GM21786 (cell line): Measurements from ENCODE around the gene MIPEP.
A peak's percentile ranks its signal among the peaks of the same experiment; 100 is the strongest.
"Not testable (repeated sequence)": the region's sequence is repeated elsewhere in the genome, so short reads cannot be mapped to it uniquely, and the experiment has no call there.

ENCODE experiments used
- ATAC-seq: cut with Tn5 transposase; IDR thresholded peaks from one replicate; pipeline ENCODE4 v1.9.1; 2021; ENCODE audit not compliant: unreplicated experiment

The MIPEP gene

DNA sequence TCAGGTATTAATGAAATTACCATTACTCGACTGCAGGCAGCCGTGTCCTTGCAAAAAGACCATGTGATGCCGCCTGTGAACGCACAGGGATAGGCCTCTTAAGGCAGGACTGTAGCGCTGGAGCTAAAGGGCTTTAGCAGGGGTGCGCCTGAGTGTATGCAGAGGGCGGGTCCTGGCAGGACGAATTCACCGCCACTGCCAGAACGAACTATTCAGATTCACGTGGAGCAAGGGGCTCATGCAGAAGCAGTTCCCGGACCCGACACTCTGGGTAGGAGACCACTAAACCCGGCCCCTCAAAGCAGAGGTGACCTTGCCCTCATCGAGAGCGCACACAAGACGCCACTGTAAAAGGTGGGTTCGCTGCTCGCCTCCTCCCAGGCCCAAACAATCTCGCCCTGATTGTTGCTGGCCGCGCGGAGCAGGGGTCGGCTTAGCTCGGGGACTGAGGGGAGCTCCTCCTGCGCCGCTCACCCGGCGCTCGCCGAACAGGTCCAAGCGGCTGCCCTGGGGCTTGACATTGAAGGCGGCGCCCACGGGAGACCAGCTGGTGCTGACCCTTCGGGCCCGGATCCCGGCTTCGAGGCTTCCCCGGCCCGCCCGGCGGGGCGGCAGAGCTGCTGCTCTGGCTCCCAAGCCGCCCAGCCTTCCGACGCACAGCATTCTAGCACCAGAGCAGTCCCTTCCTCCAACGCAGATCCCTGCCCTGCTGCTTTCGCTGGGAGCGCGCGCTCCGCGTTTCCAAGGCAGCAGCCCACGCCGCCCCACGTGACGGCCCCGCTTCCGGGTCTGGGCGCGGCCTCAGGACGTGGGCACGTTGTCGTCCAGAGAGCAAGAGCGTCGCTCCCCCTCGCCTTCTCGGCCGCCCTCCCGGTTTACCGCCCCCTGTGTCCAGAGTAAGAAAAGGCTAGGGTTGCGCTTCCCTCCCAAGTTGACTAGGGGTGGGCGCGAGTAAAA lies at the start of gene MIPEP:
TSS of gene MIPEP (minus strand) at position 743 of the 957 bp plus-strand sequence. CDS start at position 663, 80 bp downstream.
- peak; percentile 94 for ATAC-seq

- no peak for ATAC-seq
Observed at GRCh38 chr13:23934520-23934919, 45.3 kb upstream of the MIPEP start.

DNA sequence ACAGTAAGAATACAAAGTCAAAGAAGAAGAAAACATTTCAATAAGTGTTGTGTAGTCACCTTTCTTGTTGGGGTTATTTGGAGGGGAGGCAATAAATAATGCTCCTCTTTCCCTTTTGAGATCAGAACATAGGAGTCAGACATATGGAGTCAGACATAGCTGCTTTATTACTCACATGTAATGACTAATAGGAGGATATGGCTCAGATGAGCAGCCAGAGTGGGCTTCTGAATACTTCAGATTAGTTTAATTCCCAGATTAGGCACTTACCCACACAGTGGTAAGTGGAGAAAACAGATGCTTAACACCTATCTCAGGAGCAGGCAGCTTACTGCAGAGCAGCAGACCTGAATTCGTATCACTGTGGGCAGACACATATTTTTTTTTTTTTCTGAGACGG lies 39.8 kb upstream of the MIPEP start:
- no peak for ATAC-seq

- ATAC-seq = no peak
Observed at GRCh38 chr13:23923031-23923430, 33.8 kb upstream of the MIPEP start.

DNA sequence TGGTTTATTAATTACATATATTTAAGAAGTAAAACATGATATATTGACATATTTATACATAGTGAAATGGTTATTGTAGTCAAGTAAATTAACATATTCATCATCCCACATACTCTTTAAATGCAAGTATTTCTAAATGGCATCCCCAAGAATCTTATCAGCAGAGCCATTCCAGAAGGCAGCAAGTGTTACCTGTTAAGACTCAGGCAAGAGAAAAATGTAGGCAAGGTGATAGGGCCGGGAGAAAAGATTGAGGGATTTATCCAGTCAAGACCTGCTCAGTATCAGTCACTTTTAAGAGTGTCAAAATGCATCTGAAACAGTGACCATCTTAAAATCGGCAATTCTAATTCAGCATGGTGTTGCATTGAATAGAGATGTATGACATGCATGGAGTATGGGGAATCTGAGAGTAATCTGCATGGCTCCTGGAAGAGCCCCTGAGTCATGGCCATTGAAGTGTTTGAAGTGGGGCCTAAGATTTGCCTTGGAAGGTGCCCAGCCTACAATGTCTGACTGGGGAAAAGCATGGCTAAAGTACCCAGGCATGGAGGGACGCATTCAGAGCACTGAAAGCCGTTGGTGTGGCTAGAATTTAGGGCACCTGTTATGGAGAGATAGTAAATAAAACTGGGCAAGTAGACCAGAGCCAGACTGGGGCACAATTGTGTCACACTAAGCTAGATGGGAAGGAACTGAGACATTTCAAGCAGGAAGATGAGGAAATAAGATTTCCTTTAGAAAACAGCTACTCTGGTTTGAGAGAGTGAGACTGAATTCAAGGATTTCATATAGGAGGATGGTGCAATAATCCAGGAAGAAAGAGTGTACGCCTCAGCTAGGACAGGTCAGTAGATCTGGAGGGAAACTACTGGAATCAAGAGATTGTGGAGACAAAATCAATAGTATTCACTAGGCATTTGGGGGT lies 33.1 kb upstream of the MIPEP start:
- ATAC-seq = no peak

DNA sequence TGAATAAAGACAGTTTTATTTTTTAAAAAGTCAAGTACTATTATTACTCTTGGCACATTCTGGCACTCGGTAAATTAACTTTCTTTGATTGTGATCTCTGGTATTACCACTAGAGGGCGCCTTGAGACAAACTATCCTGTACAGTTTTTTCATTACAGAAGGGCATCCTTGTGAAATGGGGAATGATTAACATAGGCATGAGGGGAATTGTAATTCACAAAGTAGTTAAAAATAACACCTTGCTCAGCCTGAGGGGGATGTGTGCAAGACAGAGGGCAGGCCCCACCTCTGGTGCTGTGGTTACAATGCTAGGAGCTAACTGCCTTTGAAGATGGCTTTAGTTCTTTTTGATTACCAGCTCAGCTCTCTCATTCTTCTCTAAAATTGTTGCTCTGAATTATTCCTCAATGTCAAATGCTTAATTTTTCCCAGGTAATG lies 32.3 kb upstream of the MIPEP start:
- ATAC-seq = no peak

GRCh38 chr13:23919006-23919405 lies 29.8 kb upstream of the MIPEP start:
- no peak for ATAC-seq

DNA sequence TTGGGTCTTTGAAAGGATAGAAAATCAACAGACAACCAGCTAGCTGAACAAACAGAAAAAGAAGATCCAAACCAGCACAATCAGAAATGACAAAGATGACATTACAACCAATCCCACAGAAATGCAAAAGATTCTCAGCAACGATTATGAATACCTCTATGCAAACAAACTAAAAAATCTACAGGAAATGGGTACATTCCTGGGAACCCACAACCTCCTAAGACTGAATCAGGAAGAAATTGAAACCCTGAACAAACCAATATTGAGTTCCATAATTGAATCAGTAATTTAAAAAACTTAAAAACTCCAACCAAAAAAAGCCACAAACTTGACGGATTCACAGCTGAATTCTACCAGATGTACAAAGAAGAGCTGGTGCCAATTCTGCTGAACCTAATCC lies 29.0 kb upstream of the MIPEP start:
- no peak for ATAC-seq

- ATAC-seq = no peak
Observed at GRCh38 chr13:23915308-23915707, 26.1 kb upstream of the MIPEP start.

- ATAC-seq = no peak
Observed at GRCh38 chr13:23912469-23912868, 23.3 kb upstream of the MIPEP start.

DNA sequence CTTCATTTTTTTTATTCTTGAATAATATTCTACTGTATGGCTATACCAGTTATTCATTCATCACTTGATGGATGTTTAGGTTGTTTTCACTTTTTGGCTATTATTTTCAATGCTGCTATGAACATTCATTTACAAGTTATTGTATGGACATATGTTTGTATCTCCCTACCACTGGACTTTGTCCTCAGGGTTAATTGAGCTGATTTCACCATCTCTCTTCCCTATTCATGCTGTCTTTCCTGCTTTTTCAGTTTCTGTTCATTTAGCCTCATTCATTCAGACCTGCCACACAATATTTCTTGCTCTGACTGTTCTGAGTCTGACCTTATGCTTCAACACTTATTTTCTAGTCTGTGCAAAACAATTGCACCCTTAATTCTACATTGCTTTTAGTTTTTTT lies 20.4 kb upstream of the MIPEP start:
- ATAC-seq = no peak

- ATAC-seq = no peak
Observed at GRCh38 chr13:23905766-23906165, 16.6 kb upstream of the MIPEP start.

DNA sequence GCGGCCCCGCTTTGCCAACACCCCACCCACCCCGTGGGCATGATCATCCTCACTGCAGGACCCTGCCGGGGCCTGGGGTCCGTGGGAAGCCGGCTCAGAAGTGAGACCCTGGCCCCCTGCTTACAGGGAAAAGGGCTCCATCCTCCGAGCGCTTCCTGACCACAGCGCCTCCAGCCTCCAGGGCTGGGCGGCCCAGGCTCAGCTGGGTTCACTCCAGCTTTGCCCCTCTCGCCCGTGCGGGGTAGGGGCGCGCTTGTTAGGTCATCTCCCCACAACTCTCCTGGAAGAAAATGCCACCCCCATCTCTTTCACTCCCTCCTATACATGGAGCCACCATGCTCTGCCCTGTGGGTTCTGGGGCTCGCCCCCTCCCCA lies 14.7 kb upstream of the MIPEP start:
- ATAC-seq = no peak

GRCh38 chr13:23902975-23903905 lies 14.0 kb upstream of the MIPEP start:
- no peak for ATAC-seq

DNA sequence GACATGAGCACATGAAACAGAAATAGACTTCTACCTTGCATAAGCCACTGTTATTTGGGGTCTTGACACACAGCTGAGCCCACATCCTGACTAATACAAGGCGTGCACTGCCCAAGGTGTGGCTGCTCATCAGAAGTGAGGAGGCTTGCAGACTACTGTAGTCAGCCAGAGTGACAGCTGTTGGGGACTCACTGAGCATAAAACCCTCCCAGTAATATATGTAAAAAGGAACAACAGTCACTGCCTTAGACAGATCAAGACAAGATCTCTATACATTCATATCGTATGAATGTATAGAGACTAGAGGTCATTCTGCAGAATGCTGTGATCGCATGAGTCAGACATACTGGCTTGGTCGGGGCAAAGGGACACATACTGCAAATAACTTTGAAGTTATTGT lies 12.2 kb upstream of the MIPEP start:
- no peak for ATAC-seq

DNA sequence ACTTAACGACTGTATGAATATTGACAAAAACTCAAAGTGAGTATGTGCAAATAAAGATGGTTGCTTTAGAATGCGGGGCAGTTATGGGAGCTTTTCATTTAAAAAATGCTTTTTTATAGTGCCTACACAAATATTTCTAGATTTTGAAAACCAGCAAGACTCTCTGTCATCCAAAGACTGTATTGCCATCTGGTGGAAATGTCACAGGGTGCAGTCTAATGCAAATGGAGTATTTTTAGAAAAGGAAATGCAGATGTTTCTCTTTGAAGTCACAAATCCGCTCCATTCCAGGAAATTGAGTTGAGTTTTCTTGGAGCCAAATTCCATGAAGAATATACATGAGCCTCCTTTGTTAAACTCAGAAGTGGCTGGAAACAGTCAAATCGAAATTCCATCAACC lies 10.4 kb upstream of the MIPEP start:
- peak; percentile 64 for ATAC-seq

GRCh38 chr13:23898101-23898500 lies 8.9 kb upstream of the MIPEP start:
- ATAC-seq = no peak

DNA sequence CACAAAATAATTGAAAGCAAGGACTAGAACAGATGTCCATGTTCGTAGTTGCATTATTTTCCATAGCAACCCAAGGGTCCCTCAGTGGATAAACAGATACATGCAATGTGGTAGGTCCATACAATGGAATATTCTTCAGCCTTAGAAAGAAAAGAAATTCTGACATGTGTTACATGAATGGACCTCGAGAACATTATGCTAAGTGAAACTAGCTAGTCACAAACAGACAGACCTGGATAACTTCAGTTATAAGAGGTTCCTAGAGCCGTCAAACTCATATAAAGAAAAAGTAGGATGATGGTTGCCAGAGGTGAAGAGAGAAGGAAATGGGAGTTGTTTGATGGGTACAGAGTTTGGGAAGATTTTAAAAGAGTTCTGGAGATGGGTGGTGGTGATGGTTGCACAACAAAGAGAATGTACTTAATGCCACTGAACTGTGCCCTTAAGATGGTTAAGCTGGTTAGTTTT lies 8.3 kb upstream of the MIPEP start, which contains the start of gene C1QTNF9B:
TSS of gene C1QTNF9B (minus strand) at position 51 of the 468 bp plus-strand sequence.
- ATAC-seq = not testable (repeated sequence)

DNA sequence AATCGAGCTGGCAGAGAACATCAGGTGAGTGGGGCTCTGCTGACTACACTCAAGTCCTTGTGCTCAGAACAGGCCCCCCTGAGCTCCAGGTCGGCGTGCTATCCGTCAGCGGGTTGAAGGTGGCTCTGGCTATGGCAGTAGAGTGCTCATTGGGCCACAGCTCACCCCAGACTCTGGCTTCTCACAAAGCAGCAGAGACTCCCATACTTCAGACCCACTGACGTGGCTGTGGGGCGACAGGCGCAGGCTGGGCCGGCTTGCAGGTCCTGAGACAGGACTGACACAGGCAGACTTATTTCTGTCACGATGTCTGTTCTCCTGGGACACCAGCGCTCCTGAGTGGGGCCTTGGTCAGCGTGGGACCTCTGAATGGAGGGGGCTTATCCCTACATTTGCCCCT lies 5.5 kb upstream of the MIPEP start:
- not testable (repeated sequence) for ATAC-seq

- ATAC-seq = not testable (repeated sequence)
Observed at GRCh38 chr13:23893791-23894190, 4.6 kb upstream of the MIPEP start.
